Transverse colon (tissue), 4 donors: ENCODE measurements around the gene HS3ST4. TPM values are rescaled to one million over a fixed set of nuclear protein-coding genes. Genes with fewer than 3 reads are reported as not detected.

Source experiments
- DNase-seq: peaks from one replicate; pipeline ENCODE4 v3.0.0-alpha.2; 2019
- H3K27ac ChIP-seq, 4 donors: fragments of 200-600 bp; sonication (generic); 2 replicates each; pipeline ENCODE4 v1.5.1; 2016 to 2018; ENCODE audit warnings: inconsistent platforms in 4 of 4
- H3K27me3 ChIP-seq: fragments of 200-600 bp; sonication (generic); 2 replicates; pipeline ENCODE4 v1.5.1; 2017; ENCODE audit warnings: inconsistent platforms
- H3K36me3 ChIP-seq, 4 donors: fragments of 200-600 bp; sonication (generic); 2 replicates each; pipeline ENCODE4 v1.5.1; 2017 to 2019; ENCODE audit warnings: inconsistent platforms in 4 of 4
- H3K4me1 ChIP-seq, 4 donors: fragments of 200-600 bp; sonication (generic); 2 replicates each; pipeline ENCODE4 v1.5.1; 2017 to 2020; ENCODE audit warnings: inconsistent platforms in 4 of 4
- H3K4me3 ChIP-seq, 4 donors: fragments of 200-600 bp; sonication (generic); 1 replicate in 1 of 4; 2 replicates in 3 of 4; pipeline versions ENCODE4 v1.5.1 to v1.6.1; 2017 to 2019; ENCODE audit warnings: inconsistent platforms in 4 of 4
- H3K9me3 ChIP-seq, 2 donors: fragments of 200-600 bp; sonication (generic); 2 replicates each; pipeline ENCODE4 v1.5.1; 2017 to 2019; ENCODE audit warnings: inconsistent platforms in 2 of 2
- CTCF ChIP-seq, 5 experiments: fragments of 200-600 bp in 3 of 5; fragments of 450-650 bp in 2 of 5; sonication (generic) in 3 of 5; IDR thresholded peaks; 1 replicate in 2 of 5; 2 replicates in 3 of 5; pipeline ENCODE4 v1.5.1; 2016 to 2017; ENCODE audit warnings: antibody characterized with exemption in 5 of 5, inconsistent platforms in 3 of 5, mild to moderate bottlenecking in 2 of 5, moderate library complexity in 1 of 5
- EP300 ChIP-seq: sonication (generic); formaldehyde crosslinking; IDR thresholded peaks from one replicate; pipeline ENCODE4 v1.6.1; 2017; ENCODE audit warnings: antibody characterized with exemption, low read depth
- POLR2A ChIP-seq: fragments of 450-650 bp; IDR thresholded peaks from one replicate; pipeline ENCODE4 v1.6.1; 2016; ENCODE audit warnings: antibody characterized with exemption, mild to moderate bottlenecking, moderate library complexity
- POLR2AphosphoS5 ChIP-seq, 3 donors: sonication (generic); formaldehyde crosslinking; IDR thresholded peaks; one replicate each; pipeline ENCODE4 v1.6.1; 2016; ENCODE audit warnings: antibody characterized with exemption in 3 of 3
- WGBS, 2 donors: methylation state at CpG; one replicate each; pipeline ENCODE4 v1.1.5; 2018; ENCODE audit warnings: low coverage in 1 of 2; 5-methylcytosine and 5-hydroxymethylcytosine counted together
- in situ Hi-C, 4 donors: fragments of 200-750 bp; cut with MboI; loops; one replicate each; pipeline versions ENCODE4 v1.15.0 to v1.15.1; 2017; ENCODE audit warnings: low sequenced_read_pairs in 3 of 4, low pct_ligation_motif_present in 1 of 4, low pct_unique_long_range_greater_than_20kb in 1 of 4
- intact Hi-C: fragments of 100-400 bp; cut with DNase I; formaldehyde crosslinking; loops from one replicate; pipeline ENCODE4 v1.15.1; 2023; ENCODE audit warnings: low total_unique reads
- total RNA-seq, 4 donors: library from RNA; depleted of rRNA; stranded (reverse); fragments of >200 nt; gene quantifications; one replicate each; pipeline ENCODE4 v1.1.0, GENCODE V29; 2016

Gene HS3ST4
- total RNA-seq, 4 donors from 2014 or later = not detected

- peaks cover 0 to 7% (median 0%) of the 10 kb centered on the region in 4 donors for H3K4me1 ChIP-seq
- no peaks in the 10 kb centered on the region for H3K36me3 ChIP-seq
- 29 to 36% methylated on average over 2 to 5 of the region's 5 CpGs for WGBS, 2 donors
- in situ Hi-C loops (no loop called here), intact Hi-C loops (no loop called here)
- no peak overlapping the region for H3K4me3 ChIP-seq
- TF ChIP-seq EP300 (no peak), POLR2AphosphoS5 (IDR thresholded peaks at IDR 0.05) (no peak), POLR2A (no peak), CTCF (IDR thresholded peaks at IDR 0.05) (no peak)
- no peaks in the 10 kb centered on the region for H3K27me3 ChIP-seq
- no peak overlapping the region for H3K27ac ChIP-seq
- DNase-seq = no peak
- no peaks in the 10 kb centered on the region for H3K9me3 ChIP-seq
Measured at GRCh38 chr16:26070302-26071100, 378.7 kb downstream of the HS3ST4 start.

GRCh38 chr16:26071101-26071866 is 379.5 kb downstream of the HS3ST4 start:
- Histone ChIP-seq H3K4me1 (peaks cover 0 to 7% (median 0%) of the 10 kb centered on the region in 4 donors), H3K9me3 (no peaks in the 10 kb centered on the region), H3K4me3 (no peak overlapping the region), H3K27me3 (no peaks in the 10 kb centered on the region), H3K27ac (no peak overlapping the region), H3K36me3 (no peaks in the 10 kb centered on the region)
- intact Hi-C loops (no loop called here), in situ Hi-C loops (no loop called here)
- WGBS, 2 donors = 54 to 68% methylated on average over 9 of the region's 9 CpGs
- no peak for TF ChIP-seq EP300
- no peak for TF ChIP-seq POLR2AphosphoS5 (IDR thresholded peaks at IDR 0.05)
- TF ChIP-seq CTCF (IDR thresholded peaks at IDR 0.05) = no peak
- TF ChIP-seq POLR2A = no peak
- no peak for DNase-seq

GRCh38 chr16:26078716-26079355 is 387.1 kb downstream of the HS3ST4 start:
- WGBS, 2 donors = 15 to 20% methylated on average over 2 to 10 of the region's 10 CpGs
- Histone ChIP-seq H3K27me3 (no peaks in the 10 kb centered on the region), H3K36me3 (no peaks in the 10 kb centered on the region), H3K27ac (no peak overlapping the region), H3K4me3 (no peak overlapping the region), H3K4me1 (no peaks in the 10 kb centered on the region), H3K9me3 (peaks cover 0 to 2% of the 10 kb centered on the region in 2 donors)
- no peak for TF ChIP-seq POLR2A
- TF ChIP-seq EP300 = no peak
- TF ChIP-seq POLR2AphosphoS5 (IDR thresholded peaks at IDR 0.05) = no peak
- TF ChIP-seq CTCF (IDR thresholded peaks at IDR 0.05) = no peak
- DNase-seq = no peak
- intact Hi-C loops = no loop called here
- in situ Hi-C loops = no loop called here

GRCh38 chr16:26087091-26087490 is 395.3 kb downstream of the HS3ST4 start:
- Histone ChIP-seq H3K4me1 (no peaks in the 10 kb centered on the region), H3K27ac (no peak overlapping the region), H3K4me3 (no peak overlapping the region), H3K9me3 (no peaks in the 10 kb centered on the region), H3K36me3 (no peaks in the 10 kb centered on the region), H3K27me3 (no peaks in the 10 kb centered on the region)
- intact Hi-C loops = no loop called here
- TF ChIP-seq POLR2A (no peak), POLR2AphosphoS5 (IDR thresholded peaks at IDR 0.05) (no peak), EP300 (no peak), CTCF (IDR thresholded peaks at IDR 0.05) (no peak)
- WGBS, 2 donors = 43 to 64% methylated on average over 1 to 2 of the region's 2 CpGs
- DNase-seq = no peak
- in situ Hi-C loops = no loop called here
